NCI-H146 treated with DMSO at 0.1 percent for 48 hours (cell line): ENCODE measurements around the gene EN1.

Experiments
- DNase-seq: peaks from one replicate; lab custom pipeline; 2025; ENCODE audit not compliant: unreplicated experiment; lab: John Stamatoyannopoulos, UW

Gene EN1

DNA sequence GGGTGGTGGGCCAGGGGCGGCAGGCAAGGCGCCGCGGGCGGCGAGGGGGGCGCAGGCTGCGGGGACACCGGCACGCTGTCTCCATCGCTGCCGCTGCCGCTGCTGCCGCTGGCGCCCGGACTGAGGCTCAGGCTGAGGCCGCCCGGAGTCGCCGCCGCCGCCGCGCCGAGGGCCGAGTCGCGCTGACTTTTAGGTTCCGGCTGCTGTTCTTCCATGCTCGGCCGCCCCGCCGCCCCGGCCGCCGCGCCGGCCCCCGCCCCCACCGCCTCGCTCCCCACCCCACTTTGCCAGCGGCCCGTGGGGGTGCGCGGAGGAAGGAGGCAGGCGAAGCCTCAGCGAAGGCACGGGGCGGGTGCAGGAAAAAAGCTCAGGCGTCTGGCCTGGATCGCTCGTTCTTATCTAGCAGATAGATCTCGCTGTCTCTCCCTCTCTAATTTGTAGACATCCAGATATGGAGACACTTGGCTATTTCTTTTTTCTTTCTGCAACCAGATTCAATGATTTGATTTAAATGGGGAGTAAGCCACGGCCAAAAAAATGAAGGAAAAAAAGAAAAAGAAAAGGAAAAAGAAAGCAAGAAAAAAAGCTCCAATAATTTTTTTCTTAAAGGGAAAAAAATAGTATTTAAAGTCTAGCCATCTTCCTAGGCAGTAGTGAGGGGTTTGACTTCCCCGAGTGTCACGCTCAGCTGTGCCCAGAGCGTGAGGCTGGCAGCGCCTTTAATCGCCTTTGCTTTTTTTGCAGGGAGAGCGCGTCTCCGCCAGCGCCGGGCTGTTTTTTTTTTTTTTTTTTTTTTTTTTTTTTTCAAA lies at the start of gene EN1:
Gene EN1 (minus strand): TSS at position 696 of the 809 bp plus-strand sequence. CDS start 481 bp downstream, at position 215.
- DNase-seq: no peak

DNA sequence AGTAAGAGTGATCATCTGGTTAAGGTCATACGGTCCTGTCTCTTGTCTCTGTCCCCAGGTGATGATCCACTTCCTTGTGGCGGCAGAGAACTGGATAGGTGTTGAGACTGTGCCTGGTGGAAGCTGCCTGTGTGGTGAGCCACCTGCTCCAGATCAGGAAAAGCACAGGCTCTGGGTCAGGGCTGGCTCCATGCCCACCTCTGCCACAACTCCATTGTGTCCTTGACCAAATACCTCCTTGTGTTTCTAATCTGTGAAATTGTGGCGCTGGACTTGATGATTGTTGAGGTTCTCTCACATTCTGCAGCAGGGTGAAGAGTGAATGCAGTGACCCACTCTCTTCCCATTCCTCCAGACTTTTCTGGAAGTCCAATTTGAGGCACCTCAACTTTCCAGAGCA lies 45.7 kb upstream of the EN1 start:
- no peak for DNase-seq

DNA sequence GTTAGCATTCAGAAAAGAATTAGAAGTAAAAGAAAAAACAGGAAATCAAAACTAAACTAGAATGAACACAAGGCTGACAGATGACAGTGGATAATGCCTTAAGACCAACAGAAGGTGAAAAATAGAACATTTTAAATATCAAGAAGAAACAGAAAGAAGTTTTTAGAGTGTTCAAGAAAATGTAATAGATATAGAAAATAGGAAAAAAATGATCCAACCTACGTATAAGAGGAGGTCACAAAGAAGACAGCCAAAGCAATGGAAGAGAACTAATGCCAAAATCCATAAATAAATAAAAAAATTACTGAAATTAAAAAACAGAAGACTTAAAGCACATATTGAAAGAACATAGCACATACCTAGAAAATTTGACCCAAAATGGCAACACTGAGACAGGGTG lies 42.5 kb upstream of the EN1 start:
- DNase-seq: no peak

DNA sequence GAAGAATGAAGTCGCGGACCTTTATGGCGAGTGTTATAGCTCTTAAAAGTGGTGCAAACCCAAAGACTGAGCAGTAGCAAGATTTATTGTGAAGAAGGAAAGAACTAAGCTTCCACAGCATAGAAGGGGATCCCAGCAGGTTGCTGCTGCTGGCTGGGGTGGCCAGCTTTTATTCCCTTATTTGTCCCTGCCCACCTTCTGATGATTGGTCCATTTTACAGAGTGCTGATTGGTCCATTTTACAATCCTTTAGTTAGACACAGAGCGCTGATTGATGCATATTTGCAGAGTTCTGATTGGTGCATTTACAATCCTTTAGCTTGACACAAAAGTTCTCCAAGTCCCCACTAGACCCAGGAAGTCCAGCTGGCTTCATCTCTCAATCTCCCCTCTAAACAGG lies 36.3 kb upstream of the EN1 start:
- no peak for DNase-seq

- DNase-seq: peak; percentile 6
These were observed 35.4 kb upstream of the EN1 start for GRCh38 chr2:118882693-118883336.

DNA sequence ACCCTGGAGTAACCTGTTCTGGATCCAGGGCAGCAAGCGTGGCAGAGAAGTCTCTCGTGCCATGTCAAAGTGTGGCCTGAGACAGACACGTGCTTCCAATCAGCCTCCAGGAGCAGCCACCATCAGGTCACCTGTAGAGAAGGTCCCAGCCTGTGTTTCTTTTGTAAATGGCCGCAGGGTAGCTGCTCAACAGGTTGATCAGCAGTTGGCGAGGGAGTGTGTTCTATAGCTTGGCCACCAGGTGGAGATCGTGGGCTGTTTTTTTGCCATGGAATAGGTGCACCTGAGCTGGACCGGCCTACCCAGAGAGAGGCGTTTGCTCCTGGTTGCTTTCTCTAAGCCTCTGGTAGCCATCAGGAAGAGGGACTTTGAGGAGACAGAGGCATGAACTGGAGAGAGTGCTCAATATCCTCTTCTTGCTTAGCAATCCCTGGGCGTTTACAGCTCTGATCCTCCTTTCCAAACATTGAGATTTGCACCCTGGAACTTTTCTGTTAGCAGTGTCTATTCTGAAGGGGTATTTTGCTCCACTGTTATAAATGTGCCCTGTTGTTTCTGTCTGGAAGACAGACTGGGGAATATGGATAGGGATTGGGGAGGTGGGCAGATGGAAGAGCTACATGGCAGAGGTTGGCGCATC lies 34.2 kb upstream of the EN1 start:
- DNase-seq: peak; percentile 66

DNA sequence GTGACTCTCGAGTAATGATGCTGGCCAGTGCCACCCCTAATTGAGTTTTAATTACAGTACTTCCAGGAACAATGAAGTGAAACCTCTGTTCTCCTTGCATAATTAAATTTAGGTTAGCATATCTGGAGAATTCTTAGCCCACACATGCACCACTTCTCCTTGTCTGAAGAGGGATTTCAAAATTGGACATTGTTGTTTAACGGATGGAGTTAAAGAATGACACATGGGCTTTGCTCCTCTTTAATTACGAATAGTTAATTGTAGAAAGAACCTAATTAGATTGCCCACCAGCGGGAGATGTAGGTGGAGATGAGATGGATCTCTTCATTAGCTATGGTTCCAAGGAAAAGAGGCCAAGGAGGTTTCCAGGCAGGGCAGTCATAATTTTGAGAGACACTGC lies 33.1 kb upstream of the EN1 start:
- DNase-seq: no peak

- DNase-seq: no peak
These were observed 31.2 kb upstream of the EN1 start for GRCh38 chr2:118878531-118879149.

- no peak for DNase-seq
These were observed 27.9 kb upstream of the EN1 start for GRCh38 chr2:118875318-118875717.

- DNase-seq: no peak
These were observed 26.9 kb upstream of the EN1 start for GRCh38 chr2:118874324-118874723.

DNA sequence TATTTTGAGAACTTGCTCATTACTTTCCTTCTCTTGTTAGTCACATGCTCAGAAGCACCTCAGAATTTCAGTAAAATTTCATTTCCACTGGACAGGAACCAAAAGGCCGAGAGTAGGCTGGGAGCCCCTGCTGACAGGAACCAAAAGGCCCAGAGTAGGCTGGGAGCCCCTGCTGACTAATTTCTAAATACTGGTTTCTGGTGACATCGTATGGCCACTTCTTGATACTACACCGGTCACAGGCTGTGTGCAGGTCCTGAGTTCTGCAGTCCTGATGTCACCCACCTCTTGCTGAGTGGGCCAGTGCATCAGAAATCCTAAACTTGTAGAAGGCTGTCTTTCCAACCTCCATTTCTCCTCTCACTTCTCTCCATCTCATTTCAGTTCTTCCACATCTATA lies 17.7 kb upstream of the EN1 start:
- DNase-seq: no peak

DNA sequence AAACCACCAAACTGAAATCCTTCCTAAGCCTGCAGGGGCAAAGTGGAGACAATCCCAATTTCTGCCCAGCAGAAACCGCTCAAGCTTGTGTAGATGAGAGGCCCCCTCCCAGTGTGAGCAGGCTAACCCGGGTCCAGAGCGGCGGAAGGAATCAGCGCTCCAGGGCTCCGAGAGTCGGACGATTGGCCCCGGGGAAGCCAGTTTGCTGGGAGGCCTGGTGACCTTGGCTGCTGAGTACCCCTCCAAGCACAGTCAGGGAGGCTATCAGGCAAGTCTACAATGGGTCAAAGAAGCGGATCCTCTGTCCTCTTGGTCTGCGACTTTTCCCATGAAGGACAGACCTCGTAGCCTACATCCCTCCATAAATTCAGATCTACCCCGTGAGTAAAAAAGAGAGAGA lies 16.8 kb upstream of the EN1 start:
- no peak for DNase-seq

GRCh38 chr2:118861731-118862130 lies 14.3 kb upstream of the EN1 start:
- DNase-seq: no peak

DNA sequence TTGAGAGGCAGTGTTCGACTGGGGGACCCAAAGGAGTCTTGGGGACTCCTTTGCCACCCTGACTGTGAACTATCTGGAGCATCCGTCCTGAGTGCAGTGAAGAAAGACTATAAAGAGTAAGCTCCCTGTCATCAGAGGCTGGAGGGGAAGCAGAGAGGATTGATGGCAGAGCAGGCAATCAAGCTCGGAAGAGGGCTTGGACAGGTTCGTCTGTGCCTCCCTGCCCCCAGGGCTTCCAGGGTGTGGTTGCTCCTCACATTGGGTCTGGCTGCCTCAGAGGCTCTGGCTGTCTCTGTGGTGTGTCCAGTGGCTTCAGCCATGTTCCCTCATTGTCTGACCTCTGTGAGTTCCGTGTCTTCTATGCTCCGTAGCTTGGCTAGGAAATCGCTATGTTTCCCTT lies 13.8 kb upstream of the EN1 start:
- no peak for DNase-seq

DNA sequence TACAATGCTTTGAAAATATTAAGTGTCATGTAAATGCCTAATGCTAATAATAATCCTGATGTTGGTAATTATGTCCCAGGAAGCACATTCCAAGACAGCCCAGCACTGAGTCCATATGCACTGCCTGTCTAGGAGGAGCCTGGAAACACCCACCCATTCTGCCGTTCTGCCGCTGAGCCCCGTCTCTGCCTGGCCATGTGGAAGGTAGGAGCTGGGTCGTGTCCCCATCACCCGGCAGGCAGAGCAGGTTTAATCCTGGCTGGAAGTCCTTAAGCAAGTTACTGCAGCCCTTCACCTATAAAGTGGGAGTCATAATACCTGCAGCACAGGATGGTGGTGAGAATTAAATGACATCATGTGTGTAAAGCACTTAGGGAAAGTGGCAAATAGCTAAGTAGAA lies 13.1 kb upstream of the EN1 start:
- DNase-seq: no peak

DNA sequence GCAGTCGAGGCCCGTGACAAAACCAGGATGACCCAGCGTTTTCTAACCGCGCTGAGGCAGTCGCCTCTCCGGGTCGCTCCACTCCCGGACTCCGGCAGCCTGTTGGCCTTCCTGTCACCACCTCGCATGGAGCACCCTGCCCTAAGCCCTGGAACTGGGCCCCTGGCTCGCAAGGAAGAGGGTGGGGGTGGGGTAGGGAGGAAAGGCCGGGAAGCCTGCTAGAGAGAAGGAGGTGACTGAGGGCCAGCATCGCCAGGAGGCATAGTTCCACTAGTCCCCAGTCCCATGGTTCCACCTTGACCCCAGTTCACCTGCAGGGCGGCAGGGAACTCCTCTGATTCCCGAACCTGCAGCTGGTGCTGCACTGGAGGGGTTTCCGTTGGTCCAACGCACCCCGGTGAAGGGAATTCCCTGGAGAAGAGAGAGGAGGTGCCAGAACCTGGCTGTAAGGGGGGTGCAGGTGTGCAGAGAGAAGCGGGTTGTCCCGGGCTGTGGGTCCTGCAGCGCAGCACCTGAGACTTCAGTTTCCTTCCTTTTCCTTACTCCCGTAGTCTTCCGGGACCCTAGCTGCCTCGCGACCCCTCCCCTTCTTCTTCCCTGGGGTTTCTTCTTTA lies 11.8 kb upstream of the EN1 start:
- DNase-seq: no peak

- no peak for DNase-seq
These were observed 11.2 kb upstream of the EN1 start for GRCh38 chr2:118858485-118859156.

DNA sequence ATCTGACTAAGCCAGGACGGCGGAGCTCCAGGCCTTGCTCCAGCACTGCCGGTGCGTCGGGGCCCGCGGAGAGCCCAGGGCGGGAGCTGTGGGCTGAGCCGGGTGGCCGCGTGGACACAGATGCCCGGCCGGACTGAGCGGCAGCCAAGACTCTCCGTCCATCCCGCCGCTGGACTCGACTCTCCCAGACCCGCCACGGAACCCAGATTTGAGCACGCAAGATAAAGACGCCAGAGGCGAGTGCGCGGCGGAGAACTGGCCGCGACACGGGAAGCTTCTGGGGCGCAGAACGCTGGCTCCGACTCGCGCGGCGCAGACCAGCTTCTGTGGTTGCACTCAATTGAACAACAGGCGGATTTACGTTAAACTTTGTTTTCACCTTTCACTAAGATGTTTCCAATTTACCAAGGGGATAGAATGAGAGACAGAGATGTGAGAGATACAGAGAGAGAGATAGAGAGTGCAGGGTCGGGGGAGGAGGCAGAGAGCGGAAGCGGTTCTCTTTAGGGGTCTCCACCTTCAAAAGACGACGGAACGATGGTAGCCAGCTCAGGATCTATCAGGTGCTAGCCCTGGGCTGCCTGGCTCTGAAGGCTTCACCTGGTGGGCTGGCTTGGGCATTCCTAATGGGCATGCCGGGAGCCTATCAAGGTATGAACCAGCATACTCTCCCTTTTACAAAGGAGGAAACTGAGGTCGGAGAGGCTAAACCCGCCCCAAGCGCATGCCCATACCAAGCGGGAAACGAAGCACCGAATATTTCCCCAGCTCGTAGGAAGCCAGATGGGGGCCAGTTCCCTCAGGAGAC lies 10.4 kb upstream of the EN1 start:
- no peak for DNase-seq

GRCh38 chr2:118856978-118857676 lies 9.7 kb upstream of the EN1 start:
- no peak for DNase-seq
